Daoy (cell line): ENCODE measurements around the gene ADAMTSL3. TPM values are rescaled to one million over a fixed set of nuclear protein-coding genes. Genes with fewer than 3 reads are reported as not detected.
A peak's percentile ranks its signal among the peaks of the same experiment; 100 is the strongest.

Experiments used
- DNase-seq: peaks from one replicate; pipeline ENCODE4 v3.0.0-alpha.2; 2015; ENCODE audit warnings: low read depth
- total RNA-seq: library from RNA; depleted of rRNA; stranded (reverse); fragments of >200 nt; shearing (Covaris generic); gene quantifications from 2 replicates; pipeline ENCODE4 v1.2.3, GENCODE V29; 2014

Gene ADAMTSL3
- total RNA-seq, 1 experiment from 2014 or later: 0.34 TPM

GRCh38 chr15:83978588-83978987, 324.7 kb downstream of the ADAMTSL3 start:
- DNase-seq: no peak

GRCh38 chr15:83980637-83981036, 326.7 kb downstream of the ADAMTSL3 start:
- no peak for DNase-seq

DNA sequence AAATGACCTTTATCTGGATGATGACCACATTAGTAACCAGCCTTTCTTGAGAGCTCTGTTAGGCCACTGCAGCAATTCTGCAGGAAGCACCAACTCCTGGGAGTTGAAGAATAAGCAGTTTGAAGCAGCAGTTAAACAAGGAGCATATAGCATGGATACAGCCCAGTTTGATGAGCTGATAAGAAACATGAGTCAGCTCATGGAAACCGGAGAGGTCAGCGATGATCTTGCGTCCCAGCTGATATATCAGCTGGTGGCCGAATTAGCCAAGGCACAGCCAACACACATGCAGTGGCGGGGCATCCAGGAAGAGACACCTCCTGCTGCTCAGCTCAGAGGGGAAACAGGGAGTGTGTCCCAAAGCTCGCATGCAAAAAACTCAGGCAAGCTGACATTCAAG, 328.8 kb downstream of the ADAMTSL3 start:
- DNase-seq: no peak

- no peak for DNase-seq
Measured at GRCh38 chr15:83983634-83984458, 329.9 kb downstream of the ADAMTSL3 start.

DNA sequence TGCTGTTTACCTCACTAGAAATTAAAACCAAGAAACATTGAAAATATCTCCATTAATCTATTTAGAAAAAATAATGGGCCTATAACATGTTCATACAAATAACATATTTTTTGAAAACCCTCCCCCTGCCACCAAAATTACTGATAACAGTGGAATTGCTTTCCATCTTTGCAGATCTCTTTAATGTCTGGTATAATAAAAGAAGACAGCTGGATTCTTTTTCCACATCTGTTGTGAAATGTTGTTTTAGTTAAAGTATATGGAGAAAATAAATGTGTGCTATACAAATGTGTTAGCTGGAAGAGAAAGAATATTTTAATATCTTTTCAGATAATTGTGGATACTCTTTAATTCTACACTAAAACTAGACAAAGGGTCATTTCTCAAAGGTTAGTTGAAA, 330.7 kb downstream of the ADAMTSL3 start:
- no peak for DNase-seq

DNA sequence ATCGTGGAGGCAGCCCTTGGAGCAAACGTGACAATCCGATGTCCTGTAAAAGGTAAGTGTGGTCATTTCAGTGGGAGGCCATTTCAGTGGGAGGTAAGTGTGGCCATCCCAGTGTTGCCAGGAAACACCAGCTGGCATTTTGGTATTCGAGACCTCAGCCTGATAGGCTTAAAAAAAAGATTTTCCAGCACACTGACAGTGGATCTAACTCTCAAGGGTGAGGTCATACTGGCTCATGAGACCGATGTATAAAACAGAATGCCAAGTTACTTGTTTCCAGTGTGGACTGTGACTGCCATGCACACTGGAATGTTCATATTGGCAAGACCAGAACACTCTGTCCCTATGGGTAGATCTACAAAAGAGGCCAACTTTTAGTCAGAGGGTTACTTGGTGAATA, 337.2 kb downstream of the ADAMTSL3 start:
- no peak for DNase-seq

DNA sequence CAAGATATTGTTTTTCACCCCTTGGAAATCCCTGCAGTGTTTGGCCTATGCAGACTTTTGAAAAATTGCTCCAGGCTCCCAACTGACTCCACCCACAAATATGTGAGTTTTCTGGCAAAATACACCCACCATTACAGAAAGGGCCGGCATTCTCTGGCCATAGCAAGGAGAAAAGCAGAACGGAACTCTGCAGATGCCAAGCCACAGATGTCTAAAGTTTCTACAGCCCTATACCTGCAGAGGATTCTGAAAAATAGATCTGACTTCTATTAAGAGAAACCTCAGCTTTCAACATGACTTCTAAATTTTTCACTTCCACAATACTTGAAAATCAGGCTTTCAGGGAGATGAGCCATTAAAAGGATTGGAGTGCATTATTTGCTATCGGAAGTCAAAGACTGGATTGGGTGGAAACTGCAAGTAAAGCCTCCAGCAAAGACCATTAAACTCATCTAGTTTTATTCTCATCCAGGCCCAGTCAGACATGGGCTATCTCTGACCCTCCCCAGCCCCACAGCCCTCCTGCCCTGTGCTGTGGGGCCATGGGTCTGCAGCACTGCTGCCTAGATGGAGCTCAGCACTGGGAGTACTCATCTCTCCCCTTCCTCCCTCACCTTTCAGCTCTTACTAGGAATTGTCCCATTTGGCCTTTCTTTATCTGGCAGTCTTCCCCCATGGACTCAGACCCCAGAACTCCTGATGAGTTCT, 338.6 kb downstream of the ADAMTSL3 start:
- DNase-seq: no peak

DNA sequence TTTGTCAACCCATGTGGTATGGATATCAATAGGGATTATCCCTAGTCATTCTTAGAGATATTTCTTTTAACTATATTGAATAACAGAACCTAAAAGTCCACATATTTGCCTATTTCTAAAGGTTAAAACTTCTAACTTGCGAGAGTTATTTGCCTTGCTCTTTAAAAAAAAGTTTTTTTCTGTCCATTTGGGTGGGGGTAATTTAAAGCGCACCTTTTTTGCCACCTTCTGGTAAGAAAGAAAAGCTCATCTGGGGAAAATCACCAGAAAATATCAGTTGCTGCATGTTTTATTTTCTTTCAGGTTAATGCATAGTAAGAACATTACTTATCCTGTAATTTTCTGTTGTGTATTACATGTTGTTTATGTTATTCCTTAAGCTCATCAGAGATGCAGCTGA, 339.7 kb downstream of the ADAMTSL3 start:
- DNase-seq: no peak

GRCh38 chr15:83998486-83998885, 344.6 kb downstream of the ADAMTSL3 start:
- DNase-seq: no peak

- DNase-seq: no peak
Measured at GRCh38 chr15:83999396-84000135, 345.6 kb downstream of the ADAMTSL3 start.

GRCh38 chr15:84001037-84001436, 347.1 kb downstream of the ADAMTSL3 start:
- DNase-seq: no peak

DNA sequence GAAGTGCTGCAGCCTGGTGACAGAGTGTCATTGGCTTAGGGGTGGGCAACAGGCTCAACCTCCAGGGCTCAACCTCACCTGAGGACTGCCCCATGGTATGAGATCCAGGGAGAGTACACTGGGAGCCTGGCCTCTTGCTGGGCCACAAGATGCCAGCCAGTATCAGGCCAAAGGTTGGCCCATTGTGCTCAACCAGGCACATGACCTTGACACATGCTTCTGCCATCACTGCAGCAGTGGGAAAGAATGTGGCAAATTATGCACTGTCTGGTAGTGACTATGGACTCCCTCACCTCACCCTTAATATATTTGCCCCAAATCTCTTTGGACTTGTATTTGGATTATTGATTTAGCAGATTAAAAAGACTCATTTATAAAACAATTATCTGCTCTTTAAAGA, 347.7 kb downstream of the ADAMTSL3 start:
- DNase-seq: no peak

GRCh38 chr15:84003791-84004503, 350.0 kb downstream of the ADAMTSL3 start:
- no peak for DNase-seq

- DNase-seq: no peak
Measured at GRCh38 chr15:84006421-84006820, 352.5 kb downstream of the ADAMTSL3 start.

DNA sequence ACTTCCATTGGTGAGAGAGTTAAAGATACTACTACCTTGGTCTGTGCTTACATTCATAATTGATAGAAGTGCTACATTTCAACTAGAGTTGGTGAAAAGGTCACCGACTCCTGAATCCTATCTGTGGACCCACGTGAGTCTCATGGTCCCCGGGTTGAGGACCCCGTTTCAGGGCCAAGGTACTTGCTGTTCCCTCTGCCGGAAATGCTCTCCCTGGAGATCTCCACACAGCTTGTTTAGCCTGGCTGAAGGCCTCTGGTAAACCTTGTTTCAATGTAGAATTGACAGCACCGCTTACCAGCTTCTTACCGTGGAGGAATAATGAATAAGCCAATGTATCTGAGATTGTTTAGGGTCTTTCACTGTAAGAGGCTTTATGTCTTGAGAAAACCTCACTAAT, 355.7 kb downstream of the ADAMTSL3 start:
- no peak for DNase-seq

GRCh38 chr15:84010246-84010645, 356.3 kb downstream of the ADAMTSL3 start:
- DNase-seq: no peak

- no peak for DNase-seq
Measured at GRCh38 chr15:84016371-84016770, 362.4 kb downstream of the ADAMTSL3 start.

- no peak for DNase-seq
Measured at GRCh38 chr15:84022516-84022915, 368.6 kb downstream of the ADAMTSL3 start.

DNA sequence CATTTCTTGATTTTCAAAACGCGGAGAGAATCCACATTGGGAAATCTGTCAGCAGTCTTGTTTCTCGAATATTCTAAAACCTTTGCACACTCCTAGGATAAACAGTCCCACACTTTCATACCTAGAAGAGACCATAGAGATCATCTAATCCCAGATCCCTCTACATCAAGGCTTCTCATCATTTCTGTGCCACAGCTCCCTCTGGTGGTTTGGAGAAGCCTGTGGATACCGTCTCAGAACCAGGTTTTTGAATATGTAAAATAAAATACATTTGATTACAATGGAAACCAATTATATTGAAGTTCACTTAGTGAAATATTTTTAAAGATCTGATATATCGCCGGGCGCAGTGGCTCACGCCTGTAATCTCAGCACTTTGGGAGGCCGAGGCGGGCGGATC, 369.7 kb downstream of the ADAMTSL3 start:
- DNase-seq: peak; percentile 11

- DNase-seq: peak; percentile 4
Measured at GRCh38 chr15:84033793-84034553, 380.1 kb downstream of the ADAMTSL3 start.
